CD14-positive monocyte (primary cell): ENCODE measurements around the gene APOL4. TPM values are rescaled to one million over a fixed set of nuclear protein-coding genes. Genes with fewer than 3 reads are reported as not detected.
A peak's percentile ranks its signal among the peaks of the same experiment; 100 is the strongest.

Experiments
- DNase-seq, 3 donors: peaks; one replicate each; pipeline ENCODE4 v3.0.0-alpha.2; 2011 to 2022
- H2AFZ ChIP-seq: 2 replicates; pipeline ENCODE4 v1.6.0; 2012; ENCODE audit warnings: mild to moderate bottlenecking, low read depth, low read length, inconsistent platforms; ENCODE audit not compliant: insufficient read depth, poor library complexity, severe bottlenecking
- H3K27ac ChIP-seq, 2 donors: 1 replicate in 1 of 2; 2 replicates in 1 of 2; pipeline ENCODE4 v1.5.1; 2012 to 2013; ENCODE audit warnings: low read length in 2 of 2, control low read depth in 1 of 2, inconsistent platforms in 1 of 2, low read depth in 1 of 2, mild to moderate bottlenecking in 1 of 2
- H3K27me3 ChIP-seq, 2 donors: one replicate each; pipeline versions ENCODE4 v1.6.0 to v1.6.1; 2011 to 2013; ENCODE audit warnings: low read length in 2 of 2; ENCODE audit not compliant: control insufficient read depth in 2 of 2, insufficient read depth in 2 of 2
- H3K36me3 ChIP-seq, 2 donors: replicated peaks in 1 of 2; 1 replicate in 1 of 2; 2 replicates in 1 of 2; pipeline versions ENCODE4 v1.5.1 to v1.6.1; 2012 to 2013; ENCODE audit warnings: low read length in 2 of 2, control low read depth in 1 of 2, inconsistent platforms in 1 of 2, mild to moderate bottlenecking in 1 of 2; ENCODE audit not compliant: insufficient read depth in 2 of 2, control insufficient read depth in 1 of 2
- H3K4me1 ChIP-seq, 2 donors: 1 replicate in 1 of 2; 2 replicates in 1 of 2; pipeline versions ENCODE4 v1.5.1 to v1.6.1; 2012 to 2013; ENCODE audit warnings: low read length in 2 of 2, control low read depth in 1 of 2, inconsistent platforms in 1 of 2, mild to moderate bottlenecking in 1 of 2, moderate library complexity in 1 of 2; ENCODE audit not compliant: insufficient read depth in 2 of 2, control insufficient read depth in 1 of 2
- H3K4me2 ChIP-seq: replicated peaks from 2 replicates; pipeline ENCODE3; 2012; ENCODE audit warnings: low read length, moderate library complexity, mild to moderate bottlenecking; ENCODE audit not compliant: poor library complexity, severe bottlenecking; ENCODE audit errors: extremely low read depth
- H3K4me3 ChIP-seq, 3 experiments: fragments of 200-600 bp in 1 of 3; sonication (generic) in 1 of 3; replicated peaks in 1 of 3; 1 replicate in 2 of 3; 2 replicates in 1 of 3; pipeline ENCODE4 v1.5.1; 2011 to 2013; ENCODE audit warnings: low read length in 3 of 3, mild to moderate bottlenecking in 3 of 3, control low read depth in 2 of 3, low read depth in 2 of 3, inconsistent platforms in 1 of 3, moderate library complexity in 1 of 3
- H3K79me2 ChIP-seq: 2 replicates; pipeline ENCODE4 v1.6.0; 2012; ENCODE audit warnings: mild to moderate bottlenecking, control low read depth, inconsistent platforms, low read length, moderate library complexity; ENCODE audit not compliant: insufficient read depth
- H3K9ac ChIP-seq: 2 replicates; pipeline ENCODE4 v1.6.0; 2017; ENCODE audit warnings: low read length, mild to moderate bottlenecking; ENCODE audit not compliant: insufficient read depth, poor library complexity, severe bottlenecking
- H3K9me3 ChIP-seq, 2 donors: replicated peaks in 1 of 2; 1 replicate in 1 of 2; 2 replicates in 1 of 2; pipeline versions ENCODE4 v1.5.1 to v1.6.1; 2012 to 2013; ENCODE audit warnings: low read length in 2 of 2, control low read depth in 1 of 2; ENCODE audit not compliant: control insufficient read depth in 1 of 2, insufficient read depth in 1 of 2
- H4K20me1 ChIP-seq: 2 replicates; pipeline ENCODE4 v1.6.0; 2012; ENCODE audit warnings: mild to moderate bottlenecking, low read length, control low read depth, moderate library complexity; ENCODE audit not compliant: insufficient read depth
- H3K27ac Mint-ChIP-seq, 7 donors: one replicate each; pipeline ENCODE4 v1.8.0; 2020; ENCODE audit warnings: mild to moderate bottlenecking in 7 of 7, mixed read lengths in 7 of 7, moderate library complexity in 6 of 7, inconsistent platforms in 2 of 7
- H3K27me3 Mint-ChIP-seq, 3 donors: one replicate each; pipeline ENCODE4 v1.8.0; 2021 to 2022; ENCODE audit warnings: low read depth in 3 of 3, mild to moderate bottlenecking in 3 of 3, mixed read lengths in 3 of 3, moderate library complexity in 3 of 3, inconsistent platforms in 1 of 3
- H3K36me3 Mint-ChIP-seq, 2 donors: one replicate each; pipeline ENCODE4 v1.8.0; 2020; ENCODE audit warnings: mixed read lengths in 2 of 2, inconsistent platforms in 1 of 2, mild to moderate bottlenecking in 1 of 2
- H3K4me1 Mint-ChIP-seq: one replicate; pipeline ENCODE4 v1.8.0; 2020; ENCODE audit warnings: mild to moderate bottlenecking, mixed read lengths
- H3K4me3 Mint-ChIP-seq, 2 donors: one replicate each; pipeline ENCODE4 v1.8.0; 2020; ENCODE audit warnings: mild to moderate bottlenecking in 2 of 2, mixed read lengths in 2 of 2, moderate library complexity in 1 of 2
- H3K9me3 Mint-ChIP-seq, 7 donors: one replicate each; pipeline ENCODE4 v1.8.0; 2020 to 2022; ENCODE audit warnings: mixed read lengths in 7 of 7, mild to moderate bottlenecking in 6 of 7, moderate library complexity in 6 of 7, inconsistent platforms in 2 of 7
- WGBS: methylation state at CpG from one replicate; pipeline ENCODE4 v1.1.5; 2013; ENCODE audit warnings: missing lambda C conversion rate; ENCODE audit not compliant: insufficient coverage; 5-methylcytosine and 5-hydroxymethylcytosine counted together
- intact Hi-C, 2 donors: fragments of 100-400 bp; cut with micrococcal nuclease; formaldehyde crosslinking; loops; one replicate each; pipeline versions ENCODE4 v1.15.0 to v1.15.1; 2023
- polyA plus RNA-seq, 3 donors: library from polyadenylated mRNA; depleted of rRNA in 1 of 3; unstranded in 2 of 3; stranded (reverse) in 1 of 3; fragments of 300-500 nt in 2 of 3; fragments of >200 nt in 1 of 3; fragmentation: Illumina TruSeq in 2 of 3; gene quantifications; 1 replicate in 2 of 3; 2 replicates in 1 of 3; pipeline ENCODE4 v1.2.3, GENCODE V29; 2012 to 2021
- TF ChIP-seq, protein P1 (sequence below): fragments of 200-600 bp; IDR thresholded peaks from one replicate; pipeline ENCODE4 v1.8.0; 2022; ENCODE audit warnings: antibody characterized with exemption, mild to moderate bottlenecking

Gene APOL4
- polyA plus RNA-seq, 3 donors = 0.51 to 1.4 (median 0.71) TPM

DNA sequence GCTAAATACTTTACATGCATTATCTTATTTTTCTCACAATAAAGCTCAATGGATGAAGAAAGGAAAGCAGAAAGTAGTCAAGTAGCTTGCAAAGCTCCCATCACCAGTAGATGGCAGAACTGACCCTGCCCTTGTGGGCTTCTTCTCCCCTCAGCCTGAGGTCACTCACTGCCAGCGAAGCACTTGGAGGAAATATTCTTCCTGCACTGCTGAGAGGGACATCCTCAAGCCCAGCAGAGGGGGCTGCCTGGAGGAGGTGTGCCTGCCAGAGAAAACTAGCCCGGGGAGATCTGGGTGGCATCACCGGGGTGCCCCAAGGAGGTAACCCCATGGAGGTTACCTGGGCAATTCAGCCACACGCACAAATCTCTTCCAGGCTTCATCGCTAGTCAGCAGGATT lies 6.6 kb downstream of the APOL4 start:
- Histone ChIP-seq H2AFZ (no peak overlapping the region), H3K4me3 (no peak overlapping the region), H3K9ac (no peak overlapping the region), H3K4me2 (no peak overlapping the region), H3K27me3 (no peaks in the 10 kb centered on the region), H3K4me1 (peaks cover 19 to 22% of the 10 kb centered on the region in 2 donors), H3K27ac (no peak overlapping the region), H3K36me3 (no peaks in the 10 kb centered on the region), H3K79me2 (no peaks in the 10 kb centered on the region), H3K9me3 (no peaks in the 10 kb centered on the region), H4K20me1 (no peaks in the 10 kb centered on the region)
- Mint-ChIP-seq H3K4me1 (peaks cover 30% of the 10 kb centered on the region), H3K27ac (no peak overlapping the region), H3K27me3 (peaks cover 4 to 9% (median 6%) of the 10 kb centered on the region in 3 donors), H3K9me3 (no peaks in the 10 kb centered on the region), H3K36me3 (no peaks in the 10 kb centered on the region), H3K4me3 (no peak overlapping the region)
- WGBS = 61% methylated on average over 4 of the region's 5 CpGs
- TF ChIP-seq, protein P1, sequence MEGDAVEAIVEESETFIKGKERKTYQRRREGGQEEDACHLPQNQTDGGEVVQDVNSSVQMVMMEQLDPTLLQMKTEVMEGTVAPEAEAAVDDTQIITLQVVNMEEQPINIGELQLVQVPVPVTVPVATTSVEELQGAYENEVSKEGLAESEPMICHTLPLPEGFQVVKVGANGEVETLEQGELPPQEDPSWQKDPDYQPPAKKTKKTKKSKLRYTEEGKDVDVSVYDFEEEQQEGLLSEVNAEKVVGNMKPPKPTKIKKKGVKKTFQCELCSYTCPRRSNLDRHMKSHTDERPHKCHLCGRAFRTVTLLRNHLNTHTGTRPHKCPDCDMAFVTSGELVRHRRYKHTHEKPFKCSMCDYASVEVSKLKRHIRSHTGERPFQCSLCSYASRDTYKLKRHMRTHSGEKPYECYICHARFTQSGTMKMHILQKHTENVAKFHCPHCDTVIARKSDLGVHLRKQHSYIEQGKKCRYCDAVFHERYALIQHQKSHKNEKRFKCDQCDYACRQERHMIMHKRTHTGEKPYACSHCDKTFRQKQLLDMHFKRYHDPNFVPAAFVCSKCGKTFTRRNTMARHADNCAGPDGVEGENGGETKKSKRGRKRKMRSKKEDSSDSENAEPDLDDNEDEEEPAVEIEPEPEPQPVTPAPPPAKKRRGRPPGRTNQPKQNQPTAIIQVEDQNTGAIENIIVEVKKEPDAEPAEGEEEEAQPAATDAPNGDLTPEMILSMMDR = peak; percentile 80
- DNase-seq = peak; percentile 25 to 54 (median 53)
- intact Hi-C loops = loop anchor here (5.0 to 10.0 kb wide), 3 partner anchors 37 to 82 kb away; no protein-coding TSS in a partner anchor

DNA sequence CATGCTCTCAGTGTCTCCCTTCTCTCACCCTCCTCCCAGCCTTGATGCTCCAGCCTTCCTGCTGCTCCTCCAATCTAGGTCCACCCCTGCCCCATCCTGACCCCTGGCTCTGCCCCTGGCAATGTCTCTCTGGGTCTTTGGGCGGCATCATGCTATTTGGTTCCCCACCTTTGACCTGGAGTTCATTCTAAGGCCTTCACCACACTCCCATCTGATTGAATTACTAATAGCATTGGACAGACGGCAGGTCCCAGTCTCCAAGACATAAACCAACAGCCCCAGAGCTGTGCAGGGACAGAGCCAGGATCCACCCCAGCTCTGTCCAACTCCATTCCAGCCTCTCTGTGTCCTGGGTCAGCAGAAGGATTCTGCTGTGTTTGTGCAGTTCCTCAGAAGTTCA lies 7.2 kb downstream of the APOL4 start:
- no peaks in the 10 kb centered on the region for H3K36me3 ChIP-seq
- H3K27me3 Mint-ChIP-seq = peaks cover 4 to 9% (median 6%) of the 10 kb centered on the region in 3 donors
- H3K79me2 ChIP-seq = no peaks in the 10 kb centered on the region
- WGBS = 100% methylated on average over 2 of the region's 2 CpGs
- H3K36me3 Mint-ChIP-seq = no peaks in the 10 kb centered on the region
- TF ChIP-seq, protein P1 = no peak
- H3K27me3 ChIP-seq = no peaks in the 10 kb centered on the region
- peaks cover 19 to 22% of the 10 kb centered on the region in 2 donors for H3K4me1 ChIP-seq
- H3K4me1 Mint-ChIP-seq = peaks cover 30% of the 10 kb centered on the region
- no peaks in the 10 kb centered on the region for H3K9me3 Mint-ChIP-seq
- no peak overlapping the region for H3K27ac ChIP-seq
- H3K9ac ChIP-seq = no peak overlapping the region
- no peak overlapping the region for H3K4me2 ChIP-seq
- DNase-seq = no peak
- no peak overlapping the region for H3K4me3 Mint-ChIP-seq
- no peaks in the 10 kb centered on the region for H3K9me3 ChIP-seq
- H2AFZ ChIP-seq = no peak overlapping the region
- H3K4me3 ChIP-seq = no peak overlapping the region
- H4K20me1 ChIP-seq = no peaks in the 10 kb centered on the region
- H3K27ac Mint-ChIP-seq = no peak overlapping the region
- intact Hi-C loops = loop anchor here (5.0 to 10.0 kb wide), 2 partner anchors 80 to 83 kb away; no protein-coding TSS in a partner anchor
